OCI-LY7 (cell line): Measurements from ENCODE around the gene LAPTM5. TPM values are rescaled to one million over a fixed set of nuclear protein-coding genes. Genes with fewer than 3 reads are reported as not detected.

Experiments used
- BruUV-seq: library from RNA; stranded (reverse); fragments of 400-500 nt; replicated peaks from 2 replicates; lab custom pipeline; 2021; lab: Mats Ljungman, UMichigan
- CTCF ChIA-PET: fragments of 300-600 bp; sonication (Branson Sonifier 250); formaldehyde crosslinking; loops from one replicate; lab custom pipeline; 2022; ENCODE audit warnings: antibody characterized with exemption; ENCODE audit not compliant: unreplicated experiment; lab: Charles Lee
- POLR2A ChIA-PET: fragments of 300-600 bp; sonication (Branson Sonifier 250); formaldehyde crosslinking; loops from one replicate; lab custom pipeline; 2022; ENCODE audit warnings: antibody characterized with exemption; lab: Charles Lee
- DNase-seq: peaks from one replicate; pipeline ENCODE4 v3.0.0-alpha.2; 2015; ENCODE audit warnings: low spot score
- H2AFZ ChIP-seq: fragments of 200-600 bp; sonication (generic), shearing (Covaris generic); 2 replicates; pipeline ENCODE4 v1.6.1; 2014; ENCODE audit warnings: mild to moderate bottlenecking, antibody characterized with exemption, low read length, moderate library complexity
- H3K27ac ChIP-seq: fragments of 200-600 bp; sonication (generic); 2 replicates; pipeline ENCODE4 v1.5.1; 2014; ENCODE audit warnings: mixed run types, low read depth, mild to moderate bottlenecking, moderate library complexity, low read length, inconsistent platforms; ENCODE audit not compliant: poor library complexity, severe bottlenecking
- H3K36me3 ChIP-seq: fragments of 200-600 bp; sonication (generic); 2 replicates; pipeline ENCODE4 v1.6.1; 2014; ENCODE audit warnings: mild to moderate bottlenecking, antibody characterized with exemption, low read length, moderate library complexity, mixed read lengths; ENCODE audit not compliant: insufficient read depth
- H3K4me1 ChIP-seq: fragments of 200-600 bp; sonication (generic); 2 replicates; pipeline ENCODE4 v1.5.1; 2014; ENCODE audit warnings: mild to moderate bottlenecking, low read length; ENCODE audit not compliant: insufficient read depth, poor library complexity, severe bottlenecking
- H3K4me2 ChIP-seq: fragments of 200-600 bp; sonication (generic); 2 replicates; pipeline ENCODE4 v1.6.1; 2014; ENCODE audit warnings: mild to moderate bottlenecking, low read length
- H3K4me3 ChIP-seq: fragments of 200-600 bp; sonication (generic); 2 replicates; pipeline ENCODE4 v1.5.1; 2014; ENCODE audit warnings: mild to moderate bottlenecking, low read depth, low read length; ENCODE audit not compliant: poor library complexity, severe bottlenecking
- H3K79me2 ChIP-seq: fragments of 200-600 bp; sonication (generic); 2 replicates; pipeline ENCODE4 v1.6.1; 2016; ENCODE audit warnings: low read depth, mild to moderate bottlenecking, low read length, moderate library complexity, mixed read lengths; ENCODE audit not compliant: insufficient read depth
- H3K9me2 ChIP-seq: fragments of 200-600 bp; sonication (generic); 2 replicates; pipeline ENCODE4 v1.6.1; 2016; ENCODE audit warnings: mild to moderate bottlenecking, low read length, mixed read lengths; ENCODE audit not compliant: insufficient read depth
- H3K9me3 ChIP-seq: fragments of 200-600 bp; sonication (generic); 2 replicates; pipeline ENCODE4 v1.6.1; 2014; ENCODE audit warnings: mild to moderate bottlenecking, mixed run types, low read length, mixed read lengths
- H4K20me1 ChIP-seq: fragments of 200-600 bp; sonication (generic); 2 replicates; pipeline ENCODE4 v1.6.1; 2014; ENCODE audit warnings: mild to moderate bottlenecking, antibody characterized with exemption, low read length, moderate library complexity, mixed read lengths; ENCODE audit not compliant: insufficient read depth
- CTCF ChIP-seq: fragments of 200-600 bp; sonication (generic); conservative IDR thresholded peaks from 2 replicates; pipeline ENCODE4 v1.5.1; 2014; ENCODE audit warnings: mild to moderate bottlenecking, antibody characterized with exemption, low read length, moderate library complexity, mixed read lengths
- EZH2phosphoT487 ChIP-seq: fragments of 200-600 bp; sonication (generic); IDR thresholded peaks from 2 replicates; pipeline ENCODE4 v1.6.1; 2018; ENCODE audit warnings: low read depth, borderline replicate concordance, mild to moderate bottlenecking, mixed run types, antibody characterized with exemption, low read length, moderate library complexity, mixed read lengths
- intact Hi-C: fragments of 100-400 bp; cut with micrococcal nuclease; formaldehyde crosslinking; loops from one replicate; pipeline ENCODE4 v1.10.0; 2022; ENCODE audit not compliant: unreplicated experiment
- total RNA-seq, 2 experiments: library from RNA; depleted of rRNA in 1 of 2; stranded (reverse); fragments of >200 nt in 1 of 2; shearing (Covaris generic) in 1 of 2; gene quantifications; 2 replicates each; pipeline ENCODE4 v1.2.3, GENCODE V29; 2014 to 2022

LAPTM5 gene
- total RNA-seq, 2 experiments from 2014 or later, result 113 to 137 TPM

DNA sequence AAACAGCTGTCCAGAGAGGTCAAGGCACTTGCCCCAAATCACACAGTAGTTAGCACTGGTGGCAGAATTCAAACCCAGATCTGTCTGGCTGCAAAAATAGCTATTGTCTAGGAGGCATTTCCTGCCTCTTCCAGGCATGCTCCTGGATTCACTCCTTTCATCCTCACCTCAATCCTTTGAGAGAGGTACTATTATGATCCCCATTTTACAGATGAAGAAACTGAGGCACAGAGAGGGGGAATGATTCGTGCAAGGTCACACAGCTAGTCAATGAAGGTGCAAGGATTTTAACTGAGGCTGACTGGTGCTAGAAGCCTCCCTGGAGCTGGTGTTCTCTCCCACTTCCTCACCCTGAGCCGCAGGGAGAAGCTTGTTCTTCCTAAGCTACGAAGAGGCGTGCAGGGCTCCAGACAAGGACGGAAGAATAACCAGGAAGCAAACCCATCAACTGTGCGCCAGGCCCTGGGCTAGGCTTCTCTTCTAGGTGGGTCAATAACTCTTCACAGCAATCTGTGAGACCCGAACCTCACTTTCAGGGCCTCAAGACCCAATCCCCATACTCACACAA is 631 bp upstream of the LAPTM5 start:
- BruUV-seq, result no TSS peak
- intact Hi-C loops, result no loop called here

GRCh38 chr1:30756545-30757351 is 826 bp downstream of the LAPTM5 start:
- DNase-seq, result peak; percentile 80
- Histone ChIP-seq H4K20me1 (peaks cover 9% of the 10 kb centered on the region), H2AFZ (no peak overlapping the region), H3K27ac (peak overlapping the region; percentile 99), H3K9me3 (no peaks in the 10 kb centered on the region), H3K36me3 (no peaks in the 10 kb centered on the region), H3K4me2 (peak overlapping the region; percentile 91), H3K9me2 (no peaks in the 10 kb centered on the region), H3K4me1 (peaks cover 99% of the 10 kb centered on the region), H3K79me2 (peaks cover 4% of the 10 kb centered on the region; the same call in 1 of the 2 replicates), H3K4me3 (peak overlapping the region; percentile 69)
- no peak for TF ChIP-seq CTCF
- TF ChIP-seq EZH2phosphoT487, result no peak
- CTCF ChIA-PET, result interaction anchor here (1.1 to 1.3 kb wide), 2 partner anchors 13 to 37 kb away, joined by 4 to 9 read pairs; no protein-coding TSS in a partner anchor
- POLR2A ChIA-PET, result interaction anchor here (1.0 to 3.7 kb wide), 4 partner anchors 8 to 23 kb away, joined by 3 to 55 read pairs (median 8); no protein-coding TSS in a partner anchor
- intact Hi-C loops, result no loop called here
- BruUV-seq, result no TSS peak

More for the DNA sequence above, 631 bp upstream of the LAPTM5 start:
- peaks cover 9% of the 10 kb centered on the region for H4K20me1 ChIP-seq
- POLR2A ChIA-PET, result interaction anchor here (0.6 to 2.2 kb wide), 5 partner anchors 9 to 1924 kb away, joined by 3 to 15 read pairs (median 9); no protein-coding TSS in a partner anchor
- H3K4me2 ChIP-seq, result peak overlapping the region; percentile 91
- H3K79me2 ChIP-seq, result no peaks in the 10 kb centered on the region
- no peak overlapping the region for H3K27ac ChIP-seq
- H2AFZ ChIP-seq, result no peak overlapping the region
- no peaks in the 10 kb centered on the region for H3K36me3 ChIP-seq
- CTCF ChIA-PET, result interaction anchor here (0.7 to 1.8 kb wide), 3 partner anchors 14 to 28 kb away, joined by 4 to 5 read pairs (median 4); no protein-coding TSS in a partner anchor
- TF ChIP-seq CTCF (no peak), EZH2phosphoT487 (no peak)
- H3K4me1 ChIP-seq, result peaks cover 99% of the 10 kb centered on the region
- no peaks in the 10 kb centered on the region for H3K9me3 ChIP-seq
- no peaks in the 10 kb centered on the region for H3K9me2 ChIP-seq
- DNase-seq, result no peak
- H3K4me3 ChIP-seq, result peak overlapping the region; percentile 69
